SIG-M5 treated with dmso at 0.1 percent for 504 hours (cell line): ENCODE data around the gene OR4M1.
"Not testable (repeated sequence)": the region's sequence is repeated elsewhere in the genome, so short reads cannot be mapped to it uniquely, and the experiment has no call there.

ENCODE experiments used
- DNase-seq: peaks from one replicate; lab custom pipeline; 2025; ENCODE audit not compliant: unreplicated experiment; lab: John Stamatoyannopoulos, UW

OR4M1 gene

DNA sequence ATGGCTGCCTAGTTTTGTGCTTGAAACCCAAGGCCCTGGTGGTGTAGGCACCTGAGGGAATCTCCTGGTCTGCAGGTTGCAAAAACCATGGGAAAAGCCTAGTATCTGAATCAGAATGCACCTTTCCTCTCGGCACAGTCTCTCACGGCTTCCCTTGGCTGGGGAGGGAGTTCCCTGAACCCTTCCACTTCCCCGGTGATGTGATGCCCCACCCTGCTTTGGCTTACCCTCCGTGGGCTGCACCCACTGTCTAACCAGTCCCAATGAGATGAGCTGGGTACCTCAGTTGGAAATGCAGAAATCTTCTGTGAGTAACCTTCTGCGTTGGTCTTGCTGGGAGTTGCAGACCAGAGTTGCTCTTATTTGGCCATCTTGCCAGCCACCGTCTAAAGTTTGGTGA lies 47.7 kb downstream of the OR4M1 start:
- DNase-seq, result not testable (repeated sequence)

DNA sequence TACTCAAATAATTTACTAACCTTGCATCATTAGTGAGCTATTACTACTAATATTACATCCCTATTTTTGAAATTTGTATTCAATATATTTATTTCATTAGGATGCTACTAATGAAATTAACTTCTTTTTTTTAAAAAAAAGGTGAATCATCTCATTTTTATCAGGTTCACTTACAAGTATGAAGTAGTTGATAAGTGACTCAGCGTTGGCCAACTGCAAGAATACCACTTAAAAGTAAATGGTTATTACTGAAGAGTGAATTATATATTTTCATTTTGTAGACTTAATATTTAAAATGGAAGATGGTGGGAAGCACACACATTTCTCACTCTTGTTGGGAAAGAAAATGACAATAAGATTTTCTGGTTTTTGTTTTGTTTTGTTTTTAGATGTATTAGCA lies 49.9 kb downstream of the OR4M1 start:
- DNase-seq, result no peak

DNA sequence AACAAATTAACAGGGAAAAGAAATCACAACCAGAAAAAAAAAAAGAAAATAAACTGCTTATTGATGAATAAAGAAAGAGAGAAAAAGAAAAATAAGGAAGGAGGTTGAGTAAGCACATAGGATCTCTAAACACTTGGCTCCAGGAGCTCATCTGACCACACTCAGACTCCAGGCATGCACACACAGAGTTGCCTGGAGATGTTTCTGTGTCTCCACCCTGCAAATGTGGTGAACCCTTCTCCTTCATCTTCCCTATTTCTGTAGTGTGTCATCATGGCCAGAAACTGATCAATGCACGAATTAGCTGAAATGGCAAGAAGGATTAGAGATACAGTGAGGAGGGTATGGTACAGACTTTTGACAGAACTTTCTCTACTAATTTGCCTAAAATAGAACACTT lies 50.5 kb downstream of the OR4M1 start:
- no peak for DNase-seq

DNA sequence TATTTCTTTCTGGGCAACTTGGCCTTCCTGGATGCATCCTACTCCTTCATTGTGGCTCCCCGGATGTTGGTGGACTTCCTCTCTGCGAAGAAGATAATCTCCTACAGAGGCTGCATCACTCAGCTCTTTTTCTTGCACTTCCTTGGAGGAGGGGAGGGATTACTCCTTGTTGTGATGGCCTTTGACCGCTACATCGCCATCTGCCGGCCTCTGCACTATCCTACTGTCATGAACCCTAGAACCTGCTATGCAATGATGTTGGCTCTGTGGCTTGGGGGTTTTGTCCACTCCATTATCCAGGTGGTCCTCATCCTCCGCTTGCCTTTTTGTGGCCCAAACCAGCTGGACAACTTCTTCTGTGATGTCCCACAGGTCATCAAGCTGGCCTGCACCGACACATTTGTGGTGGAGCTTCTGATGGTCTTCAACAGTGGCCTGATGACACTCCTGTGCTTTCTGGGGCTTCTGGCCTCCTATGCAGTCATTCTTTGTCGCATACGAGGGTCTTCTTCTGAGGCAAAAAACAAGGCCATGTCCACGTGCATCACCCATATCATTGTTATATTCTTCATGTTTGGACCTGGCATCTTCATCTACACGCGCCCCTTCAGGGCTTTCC lies 54.4 kb downstream of the OR4M1 start:
- DNase-seq, result not testable (repeated sequence)

DNA sequence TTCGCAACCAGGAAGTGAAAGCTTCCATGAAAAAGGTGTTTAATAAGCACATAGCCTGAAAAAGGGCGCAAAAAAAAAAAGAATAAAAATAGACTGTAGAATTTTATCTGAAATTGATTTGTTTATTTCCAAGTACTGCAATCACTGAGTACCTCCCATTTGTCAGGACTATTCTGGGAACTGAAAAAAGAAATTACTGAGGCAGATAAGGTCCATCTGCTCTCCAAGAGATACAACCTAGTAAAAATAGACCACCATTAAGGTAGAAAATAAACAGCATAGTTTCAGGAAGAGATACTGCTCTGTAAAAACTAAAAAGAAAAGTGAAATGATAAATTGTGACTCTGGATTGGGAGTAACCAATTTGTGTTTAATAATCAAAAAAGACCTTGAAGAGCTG lies 55.0 kb downstream of the OR4M1 start:
- DNase-seq, result no peak
